Muscle layer of colon (tissue), 2 donors: ENCODE data around the gene ZNF12.

Source experiments
- H3K27ac ChIP-seq: one replicate; pipeline ENCODE4 v1.7.0; 2013; ENCODE audit warnings: low read depth, mild to moderate bottlenecking, low read length, moderate library complexity
- H3K27me3 ChIP-seq, 2 donors: one replicate each; pipeline ENCODE4 v1.7.0; 2013; ENCODE audit warnings: low read length in 2 of 2, mild to moderate bottlenecking in 2 of 2; ENCODE audit not compliant: insufficient read depth in 2 of 2, control insufficient read depth in 1 of 2
- H3K36me3 ChIP-seq: one replicate; pipeline ENCODE4 v1.7.0; 2013; ENCODE audit warnings: mild to moderate bottlenecking, low read length; ENCODE audit not compliant: insufficient read depth
- H3K4me1 ChIP-seq: one replicate; pipeline ENCODE4 v1.7.0; 2013; ENCODE audit warnings: mild to moderate bottlenecking, low read length; ENCODE audit not compliant: insufficient read depth
- H3K4me3 ChIP-seq, 2 donors: one replicate each; pipeline ENCODE4 v1.7.0; 2013; ENCODE audit warnings: low read length in 2 of 2, low read depth in 1 of 2, mild to moderate bottlenecking in 1 of 2, moderate library complexity in 1 of 2
- H3K9ac ChIP-seq: one replicate; pipeline ENCODE4 v1.7.0; 2013; ENCODE audit warnings: low read length
- H3K9me3 ChIP-seq: one replicate; pipeline ENCODE4 v1.7.0; 2013; ENCODE audit warnings: mild to moderate bottlenecking, low read length
- donor health status: abdominal sarcoma.
- donor health status: Adenocarcinoma of cecum.

Gene ZNF12

GRCh38 chr7:6651851-6652445, 54.8 kb downstream of the ZNF12 start:
- Histone ChIP-seq H3K9me3 (no peaks in the 10 kb centered on the region), H3K4me1 (no peaks in the 10 kb centered on the region), H3K27ac (no peak overlapping the region), H3K9ac (no peak overlapping the region), H3K4me3 (no peak overlapping the region), H3K27me3 (no peaks in the 10 kb centered on the region), H3K36me3 (peaks cover 16% of the 10 kb centered on the region)

GRCh38 chr7:6650521-6651011, 56.2 kb downstream of the ZNF12 start:
- peaks cover 20% of the 10 kb centered on the region for H3K36me3 ChIP-seq
- no peak overlapping the region for H3K4me3 ChIP-seq
- no peaks in the 10 kb centered on the region for H3K27me3 ChIP-seq
- no peaks in the 10 kb centered on the region for H3K9me3 ChIP-seq
- no peak overlapping the region for H3K9ac ChIP-seq
- H3K27ac ChIP-seq = no peak overlapping the region
- H3K4me1 ChIP-seq = no peaks in the 10 kb centered on the region

DNA sequence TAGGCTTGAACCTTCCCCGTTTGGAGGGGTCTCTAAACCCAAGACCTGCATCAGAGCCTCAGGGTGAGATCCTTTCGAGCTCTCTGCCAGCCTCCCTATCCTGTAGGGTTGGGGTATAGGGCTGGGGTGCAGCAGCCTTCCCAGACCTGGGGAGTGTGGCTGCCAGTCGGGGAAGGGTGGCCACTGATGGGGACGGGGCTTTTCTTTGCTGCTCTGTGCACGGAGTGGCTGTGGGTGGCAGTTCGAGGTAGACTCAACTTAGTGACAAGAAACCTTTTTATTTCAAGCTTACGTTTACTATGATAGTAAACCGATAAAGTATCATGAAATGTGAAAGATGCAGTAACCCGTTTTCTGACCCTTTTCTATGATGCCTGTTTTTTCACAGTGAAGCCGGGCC, 56.7 kb downstream of the ZNF12 start:
- Histone ChIP-seq H3K9me3 (no peaks in the 10 kb centered on the region), H3K4me3 (no peak overlapping the region), H3K9ac (no peak overlapping the region), H3K4me1 (no peaks in the 10 kb centered on the region), H3K36me3 (peaks cover 20% of the 10 kb centered on the region), H3K27ac (no peak overlapping the region), H3K27me3 (no peaks in the 10 kb centered on the region)

DNA sequence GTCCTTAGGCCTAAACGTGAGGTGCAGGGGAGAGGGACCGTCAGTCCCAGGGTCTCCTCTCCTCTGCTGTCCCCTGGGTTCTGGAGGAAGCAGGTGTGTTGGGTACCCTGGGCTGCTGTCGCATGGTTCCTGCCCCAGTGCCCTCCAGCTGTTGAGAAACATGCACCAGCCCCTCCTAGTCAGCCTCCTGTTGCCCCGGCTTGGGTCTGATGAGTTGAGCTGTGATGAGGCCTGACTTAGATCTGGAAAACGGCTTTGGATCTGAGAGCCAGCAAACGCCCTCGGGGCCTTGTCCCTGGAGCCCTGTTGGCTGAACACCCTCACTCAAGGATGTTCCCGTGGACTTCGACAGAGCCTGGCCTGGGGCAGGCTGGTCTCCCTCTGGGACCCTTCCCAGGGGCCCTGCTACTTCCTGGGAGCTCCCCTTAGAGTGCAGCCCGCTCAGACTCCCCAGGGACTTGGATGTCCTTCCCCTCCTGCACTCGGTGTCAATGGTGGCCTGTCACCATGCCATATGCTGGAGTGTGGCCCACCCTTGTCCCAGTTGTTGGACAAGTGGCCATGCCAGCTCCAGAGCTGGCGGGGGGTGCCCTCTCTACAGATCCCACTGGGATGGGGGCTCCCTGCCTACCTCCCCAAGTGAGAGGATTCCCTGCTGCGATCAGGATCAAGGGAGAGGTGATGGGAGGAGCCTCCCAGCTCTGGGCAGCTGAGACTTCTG, 57.3 kb downstream of the ZNF12 start:
- peaks cover 25% of the 10 kb centered on the region for H3K36me3 ChIP-seq
- no peaks in the 10 kb centered on the region for H3K4me1 ChIP-seq
- H3K9me3 ChIP-seq = no peaks in the 10 kb centered on the region
- no peaks in the 10 kb centered on the region for H3K27me3 ChIP-seq
- no peak overlapping the region for H3K9ac ChIP-seq
- H3K27ac ChIP-seq = no peak overlapping the region
- no peak overlapping the region for H3K4me3 ChIP-seq

DNA sequence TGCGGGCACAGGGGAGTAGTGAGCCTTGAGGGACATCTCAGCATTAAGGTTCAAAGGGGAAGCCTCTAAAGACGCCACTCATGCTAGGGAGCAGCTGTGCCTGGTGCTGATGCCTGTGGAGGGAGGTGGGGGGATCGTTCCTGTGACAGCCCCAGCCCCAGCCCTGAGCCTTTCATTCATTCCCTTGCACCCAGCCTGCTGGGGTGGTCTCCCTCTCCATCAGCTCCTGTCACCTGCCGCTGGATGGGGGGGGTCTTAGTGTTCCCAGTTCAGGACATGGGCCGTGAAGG, 58.0 kb downstream of the ZNF12 start:
- no peaks in the 10 kb centered on the region for H3K9me3 ChIP-seq
- no peaks in the 10 kb centered on the region for H3K4me1 ChIP-seq
- no peak overlapping the region for H3K4me3 ChIP-seq
- no peak overlapping the region for H3K27ac ChIP-seq
- peaks cover 29% of the 10 kb centered on the region for H3K36me3 ChIP-seq
- no peaks in the 10 kb centered on the region for H3K27me3 ChIP-seq
- no peak overlapping the region for H3K9ac ChIP-seq

GRCh38 chr7:6648066-6648814, 58.5 kb downstream of the ZNF12 start:
- H3K9ac ChIP-seq = no peak overlapping the region
- H3K4me1 ChIP-seq = no peaks in the 10 kb centered on the region
- H3K27ac ChIP-seq = no peak overlapping the region
- H3K27me3 ChIP-seq = no peaks in the 10 kb centered on the region
- H3K36me3 ChIP-seq = peaks cover 34% of the 10 kb centered on the region
- H3K9me3 ChIP-seq = no peaks in the 10 kb centered on the region
- no peak overlapping the region for H3K4me3 ChIP-seq

DNA sequence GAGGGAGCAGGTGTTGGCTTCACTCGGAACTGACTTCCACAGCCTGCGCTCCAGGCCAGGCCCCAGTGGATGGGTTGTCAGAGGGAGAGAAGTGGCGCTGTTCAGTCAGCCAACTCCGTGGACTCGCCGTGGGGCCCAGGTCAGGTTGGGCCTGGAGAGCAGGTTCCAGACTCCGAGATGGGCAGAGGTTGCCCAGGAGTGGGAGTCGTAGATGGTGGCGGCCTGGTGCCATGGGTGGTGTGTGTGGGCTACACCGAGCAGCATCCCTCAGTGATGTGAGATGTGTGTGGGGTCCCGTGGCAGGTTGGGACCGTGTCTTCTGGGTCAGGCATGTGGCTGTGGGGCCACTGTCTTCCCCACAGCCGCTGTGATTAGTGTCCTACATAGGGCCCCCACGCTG, 59.2 kb downstream of the ZNF12 start:
- peaks cover 40% of the 10 kb centered on the region for H3K36me3 ChIP-seq
- no peaks in the 10 kb centered on the region for H3K9me3 ChIP-seq
- H3K27ac ChIP-seq = no peak overlapping the region
- H3K27me3 ChIP-seq = no peaks in the 10 kb centered on the region
- no peak overlapping the region for H3K4me3 ChIP-seq
- H3K9ac ChIP-seq = no peak overlapping the region
- H3K4me1 ChIP-seq = no peaks in the 10 kb centered on the region

DNA sequence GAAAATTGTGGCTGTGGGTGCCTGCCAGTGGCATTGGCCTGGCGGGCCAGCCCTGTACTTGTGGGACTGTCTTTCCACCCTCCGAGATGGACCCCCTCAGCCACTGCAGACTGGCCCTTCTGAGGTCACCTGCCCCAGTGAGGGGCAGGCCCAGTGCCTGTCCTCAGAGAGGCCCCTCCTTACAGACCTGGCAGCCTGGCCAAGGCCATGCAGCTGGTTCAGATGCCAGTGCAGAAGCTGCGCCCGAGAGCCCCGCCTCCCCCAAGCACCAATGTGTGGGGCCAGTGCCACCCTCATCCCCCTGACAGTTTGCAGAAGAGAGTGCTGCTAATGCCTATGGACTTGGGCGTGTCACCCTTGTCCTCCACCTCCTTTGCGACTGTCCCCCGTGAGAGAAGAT, 59.7 kb downstream of the ZNF12 start:
- H3K27ac ChIP-seq = no peak overlapping the region
- no peaks in the 10 kb centered on the region for H3K4me1 ChIP-seq
- no peak overlapping the region for H3K4me3 ChIP-seq
- no peaks in the 10 kb centered on the region for H3K9me3 ChIP-seq
- H3K9ac ChIP-seq = no peak overlapping the region
- no peaks in the 10 kb centered on the region for H3K27me3 ChIP-seq
- peaks cover 36% of the 10 kb centered on the region for H3K36me3 ChIP-seq

- Histone ChIP-seq H3K4me1 (no peaks in the 10 kb centered on the region), H3K9me3 (no peaks in the 10 kb centered on the region), H3K9ac (no peak overlapping the region), H3K27ac (no peak overlapping the region), H3K27me3 (no peaks in the 10 kb centered on the region), H3K36me3 (peaks cover 38% of the 10 kb centered on the region), H3K4me3 (no peak overlapping the region)
These were observed 60.3 kb downstream of the ZNF12 start for GRCh38 chr7:6646465-6646864.

DNA sequence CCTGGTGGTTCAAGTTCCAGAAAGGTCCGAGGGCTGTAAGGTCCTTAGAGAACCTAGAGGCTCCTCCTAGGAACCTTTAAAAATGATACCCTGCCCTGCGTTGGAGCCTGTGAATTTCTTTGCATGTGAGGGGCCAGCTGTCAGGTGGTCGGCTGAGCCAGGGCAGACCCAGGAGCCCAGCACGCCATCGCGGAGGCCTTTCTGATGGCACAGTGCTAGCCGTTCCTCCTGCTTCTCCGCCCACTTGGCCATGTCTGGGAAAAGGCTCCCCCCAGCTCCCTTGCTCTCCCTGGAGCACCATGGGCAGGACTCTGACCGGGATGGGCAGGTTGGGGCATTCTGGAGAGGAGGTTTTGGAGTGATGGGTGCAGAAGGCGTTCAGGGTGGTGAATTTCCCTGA, 62.0 kb downstream of the ZNF12 start:
- Histone ChIP-seq H3K27ac (no peak overlapping the region), H3K27me3 (no peaks in the 10 kb centered on the region), H3K36me3 (peaks cover 39% of the 10 kb centered on the region), H3K9me3 (no peaks in the 10 kb centered on the region), H3K9ac (no peak overlapping the region), H3K4me3 (no peak overlapping the region), H3K4me1 (peaks cover 4% of the 10 kb centered on the region)

DNA sequence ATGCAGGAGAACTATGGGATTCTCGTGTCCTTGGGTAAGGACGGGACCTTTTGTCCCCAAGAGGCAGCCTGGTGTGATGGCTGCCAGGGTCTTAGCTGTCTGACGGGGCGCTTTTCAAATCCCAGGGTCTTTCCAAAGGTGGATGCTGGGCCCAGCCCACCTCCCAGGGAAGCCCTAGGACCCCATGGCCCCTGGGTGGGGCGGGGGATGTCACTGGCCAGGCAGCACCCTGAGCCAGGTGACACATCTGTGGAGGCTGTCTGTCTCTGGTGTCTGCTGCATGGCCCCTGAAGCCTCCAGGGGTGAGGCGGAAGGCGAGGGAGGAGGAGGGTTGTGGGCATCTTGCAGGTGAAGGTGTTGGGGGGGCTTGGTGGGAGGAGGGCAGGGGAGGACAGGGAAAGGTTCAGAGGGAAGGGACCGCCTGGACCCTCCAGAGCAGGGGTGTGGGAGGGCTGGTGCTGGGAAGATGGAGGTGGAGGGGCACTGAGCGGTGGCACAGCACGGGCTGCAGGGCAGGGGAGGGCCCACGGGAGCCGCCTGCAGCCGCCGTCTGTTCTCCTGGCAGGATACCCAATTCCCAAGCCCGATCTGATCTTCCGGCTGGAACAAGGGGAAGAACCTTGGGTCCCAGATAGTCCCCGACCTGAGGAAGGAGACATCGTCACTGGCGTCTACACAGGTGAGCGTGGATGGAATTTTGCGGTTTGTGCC, 62.7 kb downstream of the ZNF12 start:
- H3K27ac ChIP-seq = no peak overlapping the region
- H3K4me1 ChIP-seq = peaks cover 8% of the 10 kb centered on the region
- no peaks in the 10 kb centered on the region for H3K27me3 ChIP-seq
- peaks cover 34% of the 10 kb centered on the region for H3K36me3 ChIP-seq
- H3K4me3 ChIP-seq = no peak overlapping the region
- no peaks in the 10 kb centered on the region for H3K9me3 ChIP-seq
- no peak overlapping the region for H3K9ac ChIP-seq
